Breast epithelium (tissue), 4 donors: ENCODE data around the gene PSMB9. TPM values are rescaled to one million over a fixed set of nuclear protein-coding genes. Genes with fewer than 3 reads are reported as not detected.
"Not testable (repeated sequence)": the region's sequence is repeated elsewhere in the genome, so short reads cannot be mapped to it uniquely, and the experiment has no call there.

Source experiments
- DNase-seq, 2 donors: peaks; one replicate each; pipeline ENCODE4 v3.0.0-alpha.2; 2019; ENCODE audit warnings: low spot score in 2 of 2
- H3K27ac ChIP-seq, 2 donors: fragments of 200-600 bp; sonication (generic) in 1 of 2; one replicate each; pipeline ENCODE4 v1.5.1; 2016 to 2019; ENCODE audit warnings: mild to moderate bottlenecking in 1 of 2
- H3K27me3 ChIP-seq, 2 donors: fragments of 200-600 bp; sonication (generic) in 1 of 2; one replicate each; pipeline versions ENCODE4 v1.5.1 to v1.6.0; 2017 to 2019; ENCODE audit warnings: control low read depth in 1 of 2, mild to moderate bottlenecking in 1 of 2
- H3K36me3 ChIP-seq: fragments of 200-600 bp; one replicate; pipeline ENCODE4 v1.5.1; 2019
- H3K4me1 ChIP-seq, 2 donors: fragments of 200-600 bp; sonication (generic); one replicate each; pipeline ENCODE4 v1.5.1; 2016 to 2019; ENCODE audit warnings: control low read depth in 1 of 2
- H3K4me3 ChIP-seq, 3 donors: fragments of 200-600 bp; sonication (generic); 1 replicate in 2 of 3; 2 replicates in 1 of 3; pipeline ENCODE4 v1.5.1; 2016 to 2019; ENCODE audit warnings: mild to moderate bottlenecking in 3 of 3, moderate library complexity in 2 of 3
- H3K9me3 ChIP-seq, 2 donors: fragments of 200-600 bp; sonication (generic) in 1 of 2; one replicate each; pipeline ENCODE4 v1.5.1; 2016 to 2019; ENCODE audit warnings: control low read depth in 1 of 2
- POLR2A ChIP-seq: fragments of 450-650 bp; IDR thresholded peaks from one replicate; pipeline ENCODE4 v1.6.1; 2016; ENCODE audit warnings: antibody characterized with exemption, mild to moderate bottlenecking, moderate library complexity
- POLR2AphosphoS5 ChIP-seq, 3 donors: sonication (generic); formaldehyde crosslinking; IDR thresholded peaks; one replicate each; pipeline ENCODE4 v1.6.1; 2017; ENCODE audit warnings: antibody characterized with exemption in 3 of 3
- intact Hi-C: fragments of 100-400 bp; cut with DNase I; formaldehyde crosslinking; loops from one replicate; pipeline ENCODE4 v1.15.1; 2023; ENCODE audit warnings: low total_unique reads
- total RNA-seq, 3 donors: library from RNA; depleted of rRNA; stranded (reverse); fragments of >200 nt; gene quantifications; one replicate each; pipeline ENCODE4 v1.1.0, GENCODE V29; 2016
- TF ChIP-seq, protein P1 (sequence below), 3 donors: fragments of 450-650 bp; IDR thresholded peaks; one replicate each; pipeline ENCODE4 v1.5.1; 2016 to 2017; ENCODE audit warnings: antibody characterized with exemption in 3 of 3, mild to moderate bottlenecking in 3 of 3, moderate library complexity in 3 of 3

The PSMB9 gene
- total RNA-seq, 3 donors from 2014 or later, result 16.8 to 25.9 (median 19.2) TPM

DNA sequence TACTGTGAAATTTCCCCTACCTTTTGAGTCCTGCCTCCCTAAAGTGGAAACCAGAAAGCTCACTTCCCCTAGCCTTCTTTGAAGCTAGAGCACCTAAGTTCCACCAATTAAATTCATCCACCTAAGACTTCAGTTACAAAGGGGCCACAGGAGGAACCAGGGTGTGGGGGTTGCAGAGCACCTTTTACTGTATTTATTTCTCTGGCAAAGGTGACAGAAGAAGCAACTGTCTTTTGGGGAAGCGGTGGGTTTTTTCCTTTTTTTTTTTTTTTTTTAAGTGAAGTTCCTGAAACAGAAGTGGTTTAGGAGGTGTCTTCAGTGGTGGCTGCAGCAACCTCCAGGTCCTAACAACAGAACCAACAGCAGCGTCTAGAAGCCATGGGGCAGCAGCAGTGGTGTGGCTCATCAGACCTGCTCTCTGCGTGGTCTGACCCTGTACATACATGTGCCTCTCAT, 13.1 kb downstream of the PSMB9 start:
- Histone ChIP-seq H3K27me3 (no peaks in the 10 kb centered on the region), H3K36me3 (no peaks in the 10 kb centered on the region), H3K4me3 (no peak overlapping the region), H3K9me3 (no peaks in the 10 kb centered on the region), H3K4me1 (no peaks in the 10 kb centered on the region), H3K27ac (no peak overlapping the region)
- DNase-seq, result no peak
- intact Hi-C loops, result no loop called here
- TF ChIP-seq, protein P1, sequence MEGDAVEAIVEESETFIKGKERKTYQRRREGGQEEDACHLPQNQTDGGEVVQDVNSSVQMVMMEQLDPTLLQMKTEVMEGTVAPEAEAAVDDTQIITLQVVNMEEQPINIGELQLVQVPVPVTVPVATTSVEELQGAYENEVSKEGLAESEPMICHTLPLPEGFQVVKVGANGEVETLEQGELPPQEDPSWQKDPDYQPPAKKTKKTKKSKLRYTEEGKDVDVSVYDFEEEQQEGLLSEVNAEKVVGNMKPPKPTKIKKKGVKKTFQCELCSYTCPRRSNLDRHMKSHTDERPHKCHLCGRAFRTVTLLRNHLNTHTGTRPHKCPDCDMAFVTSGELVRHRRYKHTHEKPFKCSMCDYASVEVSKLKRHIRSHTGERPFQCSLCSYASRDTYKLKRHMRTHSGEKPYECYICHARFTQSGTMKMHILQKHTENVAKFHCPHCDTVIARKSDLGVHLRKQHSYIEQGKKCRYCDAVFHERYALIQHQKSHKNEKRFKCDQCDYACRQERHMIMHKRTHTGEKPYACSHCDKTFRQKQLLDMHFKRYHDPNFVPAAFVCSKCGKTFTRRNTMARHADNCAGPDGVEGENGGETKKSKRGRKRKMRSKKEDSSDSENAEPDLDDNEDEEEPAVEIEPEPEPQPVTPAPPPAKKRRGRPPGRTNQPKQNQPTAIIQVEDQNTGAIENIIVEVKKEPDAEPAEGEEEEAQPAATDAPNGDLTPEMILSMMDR (IDR thresholded peaks at IDR 0.05), result no peak
- no peak for TF ChIP-seq POLR2AphosphoS5 (IDR thresholded peaks at IDR 0.05)
- TF ChIP-seq POLR2A, result no peak

DNA sequence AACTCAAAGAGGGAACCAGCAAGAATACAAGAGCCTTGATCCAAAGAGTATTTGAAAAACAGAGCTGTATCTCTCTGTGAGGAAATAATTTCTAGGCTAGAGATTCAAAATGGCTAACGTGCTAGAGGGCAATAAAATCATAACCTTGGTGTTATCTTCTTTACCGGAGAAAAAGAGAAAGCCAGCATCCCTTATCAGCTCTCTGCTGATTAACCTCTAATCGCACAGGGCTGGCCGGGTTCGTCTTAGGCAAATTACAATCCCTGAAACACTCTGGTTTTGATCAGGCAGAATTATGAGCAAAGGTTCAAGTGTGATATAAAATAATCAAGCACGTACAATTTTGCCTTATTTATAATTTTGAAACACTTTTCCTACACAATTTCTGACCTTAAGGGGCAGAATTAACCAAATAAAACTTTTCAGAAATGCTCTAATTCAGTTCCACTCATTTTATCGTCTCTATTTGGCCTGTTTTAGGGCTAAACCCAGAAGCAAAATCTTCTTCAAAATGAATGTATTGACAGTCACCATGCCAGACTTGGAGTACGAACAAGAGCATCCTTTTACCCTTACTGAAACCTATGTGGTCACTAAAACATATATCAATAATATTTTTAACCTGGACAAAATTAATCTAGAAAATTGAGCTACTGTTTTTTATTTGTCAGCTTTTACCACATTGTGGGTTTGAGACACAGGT, 13.7 kb downstream of the PSMB9 start:
- TF ChIP-seq POLR2A (no peak), POLR2AphosphoS5 (IDR thresholded peaks at IDR 0.05) (no peak)
- TF ChIP-seq, protein P1 (IDR thresholded peaks at IDR 0.05), result no peak
- no peak overlapping the region for H3K27ac ChIP-seq

DNA sequence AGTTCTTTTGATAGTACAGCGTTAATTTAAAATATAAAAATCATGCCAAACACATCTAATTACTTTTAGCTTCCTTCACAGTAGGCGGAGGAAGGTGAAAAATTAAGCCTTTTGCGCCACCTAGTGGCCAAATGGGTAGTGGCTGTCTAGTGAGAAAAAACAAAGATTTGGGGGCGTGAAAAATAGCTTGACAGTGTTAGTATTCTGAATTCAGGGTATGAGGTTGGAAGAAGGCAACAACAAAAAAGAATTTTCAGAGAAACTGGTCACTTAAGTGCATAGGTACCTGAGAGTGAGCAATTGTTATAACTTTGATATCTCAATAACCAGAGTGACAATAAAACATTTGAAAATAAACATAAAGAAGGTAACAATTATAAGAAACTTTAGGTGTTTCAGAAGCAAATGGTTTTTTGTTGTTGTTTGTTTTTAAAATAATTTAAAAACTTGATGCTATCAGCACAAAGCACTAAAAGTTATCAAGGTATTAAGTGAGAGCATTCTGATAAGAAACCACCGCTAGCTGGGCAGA, 14.3 kb downstream of the PSMB9 start:
- no peak for TF ChIP-seq POLR2A
- TF ChIP-seq, protein P1 (IDR thresholded peaks at IDR 0.05), result peak; percentile 91 to 98 (median 95)
- TF ChIP-seq POLR2AphosphoS5 (IDR thresholded peaks at IDR 0.05), result no peak
- Histone ChIP-seq H3K9me3 (no peaks in the 10 kb centered on the region), H3K27ac (no peak overlapping the region), H3K4me3 (no peak overlapping the region), H3K4me1 (no peaks in the 10 kb centered on the region), H3K27me3 (no peaks in the 10 kb centered on the region), H3K36me3 (no peaks in the 10 kb centered on the region)
- DNase-seq, result peak; percentile 61 to 82
- intact Hi-C loops, result no loop called here

More for the DNA sequence above, 13.7 kb downstream of the PSMB9 start:
- intact Hi-C loops, result no loop called here
- Histone ChIP-seq H3K4me3 (no peak overlapping the region), H3K27me3 (no peaks in the 10 kb centered on the region), H3K36me3 (no peaks in the 10 kb centered on the region), H3K9me3 (no peaks in the 10 kb centered on the region), H3K4me1 (no peaks in the 10 kb centered on the region)
- no peak for DNase-seq

DNA sequence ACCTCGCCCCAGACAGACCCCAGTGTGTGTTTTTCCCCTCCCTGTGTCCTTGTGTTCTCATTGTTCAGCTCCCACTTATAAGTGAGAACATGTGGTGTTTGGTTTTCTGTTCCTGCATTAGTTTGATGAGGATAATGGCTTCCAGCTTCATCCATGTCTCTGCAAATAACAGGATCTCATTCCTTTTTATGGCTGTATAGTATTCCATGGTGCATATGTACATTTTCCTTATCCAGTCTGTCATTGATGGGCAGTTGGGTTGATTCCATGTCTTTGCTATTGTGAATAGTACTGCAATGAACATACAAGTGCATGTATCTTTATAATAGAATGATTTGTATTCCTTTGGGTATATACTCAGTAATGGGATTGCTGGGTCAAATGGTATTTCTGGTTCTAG, 20.0 kb downstream of the PSMB9 start:
- H3K27me3 ChIP-seq, H3K27ac ChIP-seq, H3K36me3 ChIP-seq, H3K4me3 ChIP-seq, H3K9me3 ChIP-seq, DNase-seq, H3K4me1 ChIP-seq: not testable (repeated sequence)
- intact Hi-C loops, result loop anchor here (10.0 kb wide), 1 partner anchor 541 kb away; the partner anchor contains the start of genes CUTA and PHF1

DNA sequence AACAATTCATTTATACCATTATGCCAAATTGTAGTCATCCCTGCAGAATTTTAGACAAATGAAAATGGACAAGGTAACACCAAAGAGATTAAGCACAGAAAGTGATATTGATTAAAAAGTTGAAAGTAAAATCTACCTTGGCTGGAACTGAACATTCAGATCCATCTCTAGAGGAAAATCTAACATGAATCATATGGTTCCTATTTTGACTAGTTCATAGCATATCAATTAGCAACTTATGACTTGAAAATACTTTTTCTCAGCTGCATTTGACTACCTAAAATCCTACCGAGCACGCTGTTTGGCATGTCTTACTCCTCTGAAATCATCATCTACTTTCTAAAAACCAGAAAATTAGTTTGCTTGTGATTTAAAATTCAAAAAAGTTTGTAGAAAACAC, 22.6 kb downstream of the PSMB9 start:
- TF ChIP-seq POLR2A (no peak), POLR2AphosphoS5 (IDR thresholded peaks at IDR 0.05) (no peak)
- TF ChIP-seq, protein P1 (IDR thresholded peaks at IDR 0.05), result no peak
- Histone ChIP-seq H3K4me3 (no peak overlapping the region), H3K36me3 (no peaks in the 10 kb centered on the region), H3K27ac (no peak overlapping the region), H3K4me1 (no peaks in the 10 kb centered on the region), H3K27me3 (no peaks in the 10 kb centered on the region), H3K9me3 (no peaks in the 10 kb centered on the region)
- intact Hi-C loops, result loop anchor here (5.0 to 10.0 kb wide), 2 partner anchors 106 to 538 kb away; partner anchors contain the start of genes CUTA and PHF1
- DNase-seq, result no peak
